HCT116 (cell line): Measurements from ENCODE around the gene OR2L8. TPM values are rescaled to one million over a fixed set of nuclear protein-coding genes. Genes with fewer than 3 reads are reported as not detected.

Experiments used
- ATAC-seq: fragments of 200-7000 bp; cut with Tn5 transposase; 2 replicates; pipeline ENCODE4 v1.9.1; 2020; ENCODE audit warnings: mild to moderate bottlenecking, moderate library complexity
- BruUV-seq: library from RNA; stranded (reverse); fragments of 400-500 nt; replicated peaks from 2 replicates; lab custom pipeline; 2021; lab: Mats Ljungman, UMichigan
- CTCF ChIA-PET: fragments of 300-600 bp; sonication (Branson Sonifier 250); formaldehyde crosslinking; loops from one replicate; lab custom pipeline; 2021; ENCODE audit warnings: antibody characterized with exemption; lab: Charles Lee
- POLR2A ChIA-PET: fragments of 300-600, 350-600 bp; sonication (Branson Sonifier 250); formaldehyde crosslinking; loops from one replicate; lab custom pipeline; 2021; ENCODE audit warnings: antibody characterized with exemption; lab: Charles Lee
- RAD21 ChIA-PET, 2 experiments: fragments of 300-600 bp; sonication (Branson Sonifier 250); formaldehyde crosslinking; loops; one replicate each; lab custom pipeline; 2023; ENCODE audit warnings: low total read pairs in 2 of 2; ENCODE audit not compliant: uncharacterized antibody in 2 of 2, unreplicated experiment in 2 of 2, low non-redundant PET in 1 of 2; lab: Charles Lee
- DNase-seq: peaks from one replicate; pipeline ENCODE4 v3.0.0-alpha.2; 2010; ENCODE audit warnings: low read depth, low spot score
- H2AFZ ChIP-seq: fragments of 200-600 bp; shearing (Covaris generic), sonication (generic); 2 replicates; pipeline ENCODE4 v1.6.1; 2017; ENCODE audit warnings: low read depth, mixed run types, mixed read lengths, antibody characterized with exemption, low read length; ENCODE audit not compliant: poor library complexity, severe bottlenecking
- H3K27ac ChIP-seq: 2 replicates; pipeline ENCODE4 v1.5.1; 2012; ENCODE audit warnings: low read depth, low read length
- H3K27me3 ChIP-seq: fragments of 200-600 bp; sonication (generic); 2 replicates; pipeline ENCODE4 v1.6.1; 2016; ENCODE audit warnings: mixed run types, low read length, mixed read lengths; ENCODE audit not compliant: insufficient read depth
- H3K36me3 ChIP-seq, 2 experiments: fragments of 200-500 bp in 1 of 2; fragments of 200-600 bp in 1 of 2; sonication (Bioruptor generic) in 1 of 2; sonication (generic) in 1 of 2; 2 replicates each; pipeline versions ENCODE4 v1.5.1 to v1.6.1; 2014 to 2016; ENCODE audit warnings: low read length in 2 of 2, inconsistent platforms in 1 of 2, mixed read lengths in 1 of 2, mixed run types in 1 of 2; ENCODE audit not compliant: insufficient read depth in 2 of 2, control insufficient read depth in 1 of 2
- H3K4me1 ChIP-seq, 2 experiments: fragments of 200-600 bp in 1 of 2; sonication (generic) in 1 of 2; 2 replicates each; pipeline versions ENCODE4 v1.5.1 to v1.6.1; 2012 to 2017; ENCODE audit warnings: low read length in 2 of 2, inconsistent platforms in 1 of 2, mild to moderate bottlenecking in 1 of 2, mixed read lengths in 1 of 2, mixed run types in 1 of 2, moderate library complexity in 1 of 2; ENCODE audit not compliant: insufficient read depth in 2 of 2, control insufficient read depth in 1 of 2
- H3K4me2 ChIP-seq: fragments of 200-600 bp; sonication (generic); 2 replicates; pipeline ENCODE4 v1.6.1; 2017; ENCODE audit warnings: mixed run types, low read length, mixed read lengths
- H3K4me3 ChIP-seq, 2 experiments: fragments of 200-600 bp in 1 of 2; sonication (generic) in 1 of 2; replicated peaks in 1 of 2; 2 replicates each; pipeline ENCODE4 v1.5.1; 2011 to 2016; ENCODE audit warnings: low read length in 2 of 2, control low read depth in 1 of 2, low read depth in 1 of 2, mild to moderate bottlenecking in 1 of 2, mixed read lengths in 1 of 2, mixed run types in 1 of 2
- H3K79me2 ChIP-seq: fragments of 200-600 bp; sonication (generic); 2 replicates; pipeline ENCODE4 v1.6.1; 2017; ENCODE audit warnings: mild to moderate bottlenecking, mixed run types, low read length, moderate library complexity, mixed read lengths; ENCODE audit not compliant: insufficient read depth
- H3K9ac ChIP-seq: fragments of 200-600 bp; sonication (generic); 2 replicates; pipeline ENCODE4 v1.6.1; 2016; ENCODE audit warnings: low read length, mixed read lengths
- H3K9me2 ChIP-seq: fragments of 200-600 bp; sonication (generic), shearing (Covaris generic); 2 replicates; pipeline ENCODE4 v1.6.1; 2017; ENCODE audit warnings: mixed run types, mild to moderate bottlenecking, moderate library complexity; ENCODE audit not compliant: insufficient read depth
- H3K9me3 ChIP-seq, 2 experiments: fragments of 200-500 bp in 1 of 2; fragments of 200-600 bp in 1 of 2; sonication (Bioruptor generic) in 1 of 2; sonication (generic) in 1 of 2; 2 replicates each; pipeline ENCODE4 v1.6.1; 2014 to 2017; ENCODE audit warnings: low read length in 2 of 2, mixed read lengths in 2 of 2, inconsistent platforms in 1 of 2, low read depth in 1 of 2, mild to moderate bottlenecking in 1 of 2, mixed run types in 1 of 2, moderate library complexity in 1 of 2; ENCODE audit not compliant: control insufficient read depth in 1 of 2, insufficient read depth in 1 of 2
- H4K20me1 ChIP-seq: fragments of 200-600 bp; sonication (generic), shearing (Covaris generic); 2 replicates; pipeline ENCODE4 v1.6.1; 2017; ENCODE audit warnings: mixed run types, mild to moderate bottlenecking, moderate library complexity; ENCODE audit not compliant: insufficient read depth
- CBX3 ChIP-seq: IDR thresholded peaks from 2 replicates; pipeline ENCODE4 v1.6.1; 2012; ENCODE audit warnings: low read depth
- CEBPB ChIP-seq: IDR thresholded peaks from 2 replicates; pipeline ENCODE4 v1.6.1; 2012; ENCODE audit warnings: low read depth
- EGR1 ChIP-seq: IDR thresholded peaks from 2 replicates; pipeline ENCODE4 v1.6.1; 2012; ENCODE audit warnings: low read depth
- EZH2 ChIP-seq: fragments of 200-600 bp; sonication (generic); IDR thresholded peaks from 2 replicates; pipeline ENCODE4 v1.6.1; 2017; ENCODE audit warnings: antibody characterized with exemption, mixed run types
- EZH2phosphoT487 ChIP-seq: fragments of 200-600 bp; IDR thresholded peaks from 2 replicates; pipeline ENCODE4 v1.6.1; 2018; ENCODE audit warnings: antibody characterized with exemption, borderline replicate concordance
- JUND ChIP-seq: IDR thresholded peaks from 2 replicates; pipeline ENCODE4 v1.6.1; 2012
- POLR2A ChIP-seq: IDR thresholded peaks from 2 replicates; pipeline ENCODE4 v1.7.0; 2011; ENCODE audit warnings: borderline replicate concordance; ENCODE audit not compliant: insufficient read depth, insufficient read length; ENCODE audit errors: extremely low read depth
- POLR2AphosphoS5 ChIP-seq: IDR thresholded peaks from 2 replicates; pipeline ENCODE4 v1.6.1; 2011; ENCODE audit warnings: mild to moderate bottlenecking, low read depth, low read length, moderate library complexity
- SIN3A ChIP-seq: IDR thresholded peaks from 2 replicates; pipeline ENCODE4 v1.6.1; 2012; ENCODE audit warnings: low read depth
- SRF ChIP-seq: IDR thresholded peaks from 2 replicates; pipeline ENCODE4 v1.6.1; 2012; ENCODE audit warnings: low read depth
- TCF7L2 ChIP-seq: IDR thresholded peaks from 2 replicates; pipeline ENCODE4 v1.7.0; 2011; ENCODE audit warnings: borderline replicate concordance, inconsistent platforms; ENCODE audit not compliant: insufficient read depth, insufficient read length; ENCODE audit errors: extremely low read depth
- YY1 ChIP-seq: IDR thresholded peaks from 2 replicates; pipeline ENCODE4 v1.6.1; 2011; ENCODE audit warnings: low read length, low read depth, moderate library complexity, mild to moderate bottlenecking; ENCODE audit not compliant: insufficient replicate concordance; ENCODE audit errors: extremely low read depth
- ZBTB33 ChIP-seq: IDR thresholded peaks from 2 replicates; pipeline ENCODE4 v1.6.1; 2011; ENCODE audit warnings: mild to moderate bottlenecking, low read length, moderate library complexity; ENCODE audit not compliant: insufficient replicate concordance; ENCODE audit errors: extremely low read depth
- ZNF274 ChIP-seq: fragments of 200-500 bp; sonication (Bioruptor generic); IDR thresholded peaks from 2 replicates; pipeline ENCODE4 v1.6.1; 2014; ENCODE audit warnings: mild to moderate bottlenecking, low read depth, low read length, inconsistent platforms
- intact Hi-C: fragments of 100-400 bp; cut with micrococcal nuclease; formaldehyde crosslinking; loops from 2 replicates; pipeline ENCODE4 v1.10.0; 2022
- total RNA-seq: library from RNA; stranded (reverse); gene quantifications from one replicate; pipeline ENCODE4 v1.2.1, GENCODE V29; 2021; ENCODE audit not compliant: unreplicated experiment
- TF ChIP-seq, protein P1 (sequence below): IDR thresholded peaks from 2 replicates; pipeline ENCODE4 v1.6.1; 2012
- TF ChIP-seq, protein P2 (sequence below): IDR thresholded peaks from 2 replicates; pipeline ENCODE4 v1.6.1; 2012
- TF ChIP-seq, protein P3 (sequence below): IDR thresholded peaks from 2 replicates; pipeline ENCODE4 v1.6.1; 2012; ENCODE audit warnings: low read depth

Gene OR2L8
- total RNA-seq, 1 experiment from 2014 or later = not detected

DNA sequence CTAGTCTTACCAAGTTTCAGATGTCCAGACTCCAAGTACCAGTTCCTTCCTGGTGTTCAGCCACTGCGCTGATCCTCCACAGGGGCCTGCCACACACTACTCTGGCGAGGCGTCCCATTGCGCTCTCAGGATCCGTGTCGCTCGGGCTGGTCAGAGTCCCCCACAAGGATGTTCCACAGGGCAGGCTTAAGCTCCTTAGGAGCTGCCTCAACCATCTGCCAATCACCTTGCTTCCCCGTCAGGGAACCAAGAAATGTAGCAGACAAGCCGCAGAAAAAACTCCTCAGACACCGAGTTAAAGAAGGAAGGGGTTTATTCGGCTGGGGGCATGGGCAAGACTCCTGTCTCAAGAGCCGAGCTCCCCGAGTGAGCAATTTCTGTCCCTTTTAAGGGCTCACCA lies 43.5 kb upstream of the OR2L8 start:
- Histone ChIP-seq H3K36me3 (no peaks in the 10 kb centered on the region), H3K4me1 (no peaks in the 10 kb centered on the region), H4K20me1 (no peaks in the 10 kb centered on the region), H3K27ac (no peak overlapping the region), H3K4me2 (no peak overlapping the region), H3K9me3 (peaks cover 0 to 5% of the 10 kb centered on the region in 2 experiments; a peak in 2 of 4 replicates), H2AFZ (no peak overlapping the region), H3K9ac (no peak overlapping the region), H3K9me2 (no peaks in the 10 kb centered on the region), H3K27me3 (no peaks in the 10 kb centered on the region), H3K4me3 (no peak overlapping the region), H3K79me2 (no peaks in the 10 kb centered on the region)
- TF ChIP-seq TCF7L2 (no peak), SRF (no peak), ZNF274 (no peak), EZH2 (no peak), JUND (no peak), ZBTB33 (no peak), POLR2AphosphoS5 (no peak), EZH2phosphoT487 (no peak), CBX3 (no peak), POLR2A (no peak), YY1 (no peak), CEBPB (no peak), EGR1 (no peak), SIN3A (no peak)
- TF ChIP-seq, protein P1, sequence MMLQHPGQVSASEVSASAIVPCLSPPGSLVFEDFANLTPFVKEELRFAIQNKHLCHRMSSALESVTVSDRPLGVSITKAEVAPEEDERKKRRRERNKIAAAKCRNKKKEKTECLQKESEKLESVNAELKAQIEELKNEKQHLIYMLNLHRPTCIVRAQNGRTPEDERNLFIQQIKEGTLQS = no peak
- TF ChIP-seq, protein P2, sequence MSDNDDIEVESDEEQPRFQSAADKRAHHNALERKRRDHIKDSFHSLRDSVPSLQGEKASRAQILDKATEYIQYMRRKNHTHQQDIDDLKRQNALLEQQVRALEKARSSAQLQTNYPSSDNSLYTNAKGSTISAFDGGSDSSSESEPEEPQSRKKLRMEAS = no peak
- TF ChIP-seq, protein P3, sequence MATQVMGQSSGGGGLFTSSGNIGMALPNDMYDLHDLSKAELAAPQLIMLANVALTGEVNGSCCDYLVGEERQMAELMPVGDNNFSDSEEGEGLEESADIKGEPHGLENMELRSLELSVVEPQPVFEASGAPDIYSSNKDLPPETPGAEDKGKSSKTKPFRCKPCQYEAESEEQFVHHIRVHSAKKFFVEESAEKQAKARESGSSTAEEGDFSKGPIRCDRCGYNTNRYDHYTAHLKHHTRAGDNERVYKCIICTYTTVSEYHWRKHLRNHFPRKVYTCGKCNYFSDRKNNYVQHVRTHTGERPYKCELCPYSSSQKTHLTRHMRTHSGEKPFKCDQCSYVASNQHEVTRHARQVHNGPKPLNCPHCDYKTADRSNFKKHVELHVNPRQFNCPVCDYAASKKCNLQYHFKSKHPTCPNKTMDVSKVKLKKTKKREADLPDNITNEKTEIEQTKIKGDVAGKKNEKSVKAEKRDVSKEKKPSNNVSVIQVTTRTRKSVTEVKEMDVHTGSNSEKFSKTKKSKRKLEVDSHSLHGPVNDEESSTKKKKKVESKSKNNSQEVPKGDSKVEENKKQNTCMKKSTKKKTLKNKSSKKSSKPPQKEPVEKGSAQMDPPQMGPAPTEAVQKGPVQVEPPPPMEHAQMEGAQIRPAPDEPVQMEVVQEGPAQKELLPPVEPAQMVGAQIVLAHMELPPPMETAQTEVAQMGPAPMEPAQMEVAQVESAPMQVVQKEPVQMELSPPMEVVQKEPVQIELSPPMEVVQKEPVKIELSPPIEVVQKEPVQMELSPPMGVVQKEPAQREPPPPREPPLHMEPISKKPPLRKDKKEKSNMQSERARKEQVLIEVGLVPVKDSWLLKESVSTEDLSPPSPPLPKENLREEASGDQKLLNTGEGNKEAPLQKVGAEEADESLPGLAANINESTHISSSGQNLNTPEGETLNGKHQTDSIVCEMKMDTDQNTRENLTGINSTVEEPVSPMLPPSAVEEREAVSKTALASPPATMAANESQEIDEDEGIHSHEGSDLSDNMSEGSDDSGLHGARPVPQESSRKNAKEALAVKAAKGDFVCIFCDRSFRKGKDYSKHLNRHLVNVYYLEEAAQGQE = no peak
- intact Hi-C loops = no loop called here
- ChIA-PET POLR2A (no interaction called here), CTCF (no interaction called here), RAD21 (no interaction called here)
- DNase-seq = no peak
- BruUV-seq = no TSS peak
- ATAC-seq = no peak
